Upper lobe of right lung (tissue), 1 donor: ENCODE measurements around the gene PROX1. TPM values are rescaled to one million over a fixed set of nuclear protein-coding genes. Genes with fewer than 3 reads are reported as not detected.

ENCODE experiments used
- ATAC-seq: fragments of 200-7000 bp; cut with Tn5 transposase; one replicate; pipeline ENCODE4 v1.9.1; 2020; ENCODE audit warnings: mild to moderate bottlenecking, moderate library complexity
- DNase-seq: peaks from one replicate; pipeline ENCODE4 v3.0.0-alpha.2; 2020
- H3K27ac ChIP-seq: fragments of 200-600 bp; one replicate; pipeline ENCODE4 v1.8.0; 2022
- H3K27me3 ChIP-seq: fragments of 200-600 bp; one replicate; pipeline ENCODE4 v1.8.0; 2022; ENCODE audit warnings: mild to moderate bottlenecking
- H3K36me3 ChIP-seq: fragments of 200-600 bp; one replicate; pipeline ENCODE4 v1.8.0; 2022
- H3K4me1 ChIP-seq: fragments of 200-600 bp; one replicate; pipeline ENCODE4 v1.8.0; 2022
- H3K4me3 ChIP-seq: fragments of 200-600 bp; one replicate; pipeline ENCODE4 v1.8.0; 2022; ENCODE audit warnings: mild to moderate bottlenecking
- H3K9me3 ChIP-seq: fragments of 200-600 bp; one replicate; pipeline ENCODE4 v1.8.0; 2022
- CTCF ChIP-seq: fragments of 200-600 bp; IDR thresholded peaks from one replicate; pipeline ENCODE4 v1.8.0; 2022; ENCODE audit warnings: antibody characterized with exemption
- intact Hi-C: fragments of 100-400 bp; cut with DNase I; formaldehyde crosslinking; loops from one replicate; pipeline ENCODE4 v1.11.0; 2022
- total RNA-seq: library from RNA; stranded (reverse); fragmentation: NEBNext Ultra II Directional; extraction: Animal tissue kit (Norgen Biotek cat#: 25700); gene quantifications from one replicate; pipeline ENCODE4 v1.2.1, GENCODE V29; 2021
- donor health status: DM: no; HTN: yes; CAD: no; lungs with severe emphysema.

PROX1 gene
- total RNA-seq, 1 donor from 2014 or later, result 14.1 TPM

- H3K4me1 ChIP-seq, result no peaks in the 10 kb centered on the region
- intact Hi-C loops, result no loop called here
- no peak overlapping the region for H3K27ac ChIP-seq
- no peaks in the 10 kb centered on the region for H3K36me3 ChIP-seq
- TF ChIP-seq CTCF, result no peak
- no peaks in the 10 kb centered on the region for H3K9me3 ChIP-seq
- DNase-seq (no peak), ATAC-seq (no peak)
- peaks cover 4% of the 10 kb centered on the region for H3K27me3 ChIP-seq
- no peak overlapping the region for H3K4me3 ChIP-seq
Measured at GRCh38 chr1:214027498-214027897, 39.7 kb downstream of the PROX1 start.

GRCh38 chr1:214028095-214028494, 40.3 kb downstream of the PROX1 start:
- H3K27ac ChIP-seq, result no peak overlapping the region
- peaks cover 4% of the 10 kb centered on the region for H3K27me3 ChIP-seq
- H3K9me3 ChIP-seq, result no peaks in the 10 kb centered on the region
- no peak overlapping the region for H3K4me3 ChIP-seq
- no peaks in the 10 kb centered on the region for H3K4me1 ChIP-seq
- intact Hi-C loops, result no loop called here
- ATAC-seq (no peak), DNase-seq (no peak)
- no peak for TF ChIP-seq CTCF
- H3K36me3 ChIP-seq, result no peaks in the 10 kb centered on the region

- H3K4me3 ChIP-seq, result no peak overlapping the region
- intact Hi-C loops, result no loop called here
- no peak overlapping the region for H3K27ac ChIP-seq
- ATAC-seq (no peak), DNase-seq (no peak)
- no peaks in the 10 kb centered on the region for H3K9me3 ChIP-seq
- H3K4me1 ChIP-seq, result no peaks in the 10 kb centered on the region
- no peaks in the 10 kb centered on the region for H3K36me3 ChIP-seq
- TF ChIP-seq CTCF, result no peak
- peaks cover 4% of the 10 kb centered on the region for H3K27me3 ChIP-seq
Measured at GRCh38 chr1:214028649-214029406, 41.1 kb downstream of the PROX1 start.

GRCh38 chr1:214029796-214030195, 42.0 kb downstream of the PROX1 start:
- no peak overlapping the region for H3K27ac ChIP-seq
- ATAC-seq, result no peak

GRCh38 chr1:214031267-214031650, 43.5 kb downstream of the PROX1 start:
- no peak overlapping the region for H3K27ac ChIP-seq
- no peaks in the 10 kb centered on the region for H3K4me1 ChIP-seq
- no peaks in the 10 kb centered on the region for H3K36me3 ChIP-seq
- no peaks in the 10 kb centered on the region for H3K9me3 ChIP-seq
- no peak overlapping the region for H3K4me3 ChIP-seq
- intact Hi-C loops, result no loop called here
- no peak for DNase-seq
- no peak for TF ChIP-seq CTCF
- H3K27me3 ChIP-seq, result peaks cover 4% of the 10 kb centered on the region
- no peak for ATAC-seq

More at GRCh38 chr1:214029796-214030195, 42.0 kb downstream of the PROX1 start:
- TF ChIP-seq CTCF, result no peak
- intact Hi-C loops, result no loop called here
- Histone ChIP-seq H3K4me3 (no peak overlapping the region), H3K27me3 (peaks cover 4% of the 10 kb centered on the region), H3K4me1 (no peaks in the 10 kb centered on the region), H3K36me3 (no peaks in the 10 kb centered on the region), H3K9me3 (no peaks in the 10 kb centered on the region)
- no peak for DNase-seq

GRCh38 chr1:214037468-214037867, 49.7 kb downstream of the PROX1 start:
- Histone ChIP-seq H3K4me3 (no peak overlapping the region), H3K36me3 (no peaks in the 10 kb centered on the region), H3K27me3 (no peaks in the 10 kb centered on the region), H3K9me3 (no peaks in the 10 kb centered on the region), H3K27ac (no peak overlapping the region), H3K4me1 (no peaks in the 10 kb centered on the region)
- TF ChIP-seq CTCF, result no peak
- DNase-seq, result no peak
- intact Hi-C loops, result no loop called here
- ATAC-seq, result no peak
